WTC11 (cell line): ENCODE data around the gene STPG4. TPM values are rescaled to one million over a fixed set of nuclear protein-coding genes. Genes with fewer than 3 reads are reported as not detected.

Experiments used
- ATAC-seq: fragments of 200-7000 bp; cut with Tn5 transposase; 2 replicates; pipeline ENCODE4 v1.10.0; 2021; ENCODE audit warnings: mild to moderate bottlenecking, moderate library complexity
- CTCF ChIA-PET: fragments of 300-600 bp; sonication (Branson Sonifier 250); formaldehyde crosslinking; loops from one replicate; lab custom pipeline; 2021; ENCODE audit warnings: antibody characterized with exemption; lab: Charles Lee
- POLR2A ChIA-PET: fragments of 350-600 bp; sonication (Branson Sonifier 250); formaldehyde crosslinking; loops from one replicate; lab custom pipeline; 2021; ENCODE audit warnings: antibody characterized with exemption; lab: Charles Lee
- DNase-seq: peaks from one replicate; pipeline ENCODE4 v3.0.0; 2021; ENCODE audit warnings: low spot score
- H3K27ac Mint-ChIP-seq: 2 replicates; pipeline ENCODE4 v1.8.0; 2021; ENCODE audit warnings: mixed read lengths
- H3K27me3 Mint-ChIP-seq: 2 replicates; pipeline ENCODE4 v1.8.0; 2021; ENCODE audit warnings: low read depth, mild to moderate bottlenecking, moderate library complexity, mixed read lengths
- H3K36me3 Mint-ChIP-seq: 2 replicates; pipeline ENCODE4 v1.8.0; 2021; ENCODE audit warnings: mixed read lengths
- H3K4me1 Mint-ChIP-seq: 2 replicates; pipeline ENCODE4 v1.8.0; 2022; ENCODE audit warnings: mixed read lengths
- H3K4me3 Mint-ChIP-seq: 2 replicates; pipeline ENCODE4 v1.8.0; 2021; ENCODE audit warnings: mild to moderate bottlenecking, moderate library complexity, mixed read lengths
- H3K9me3 Mint-ChIP-seq: 2 replicates; pipeline ENCODE4 v1.8.0; 2021; ENCODE audit warnings: mixed read lengths
- ATF1 ChIP-seq: sonication (generic); formaldehyde crosslinking; IDR thresholded peaks from 2 replicates; pipeline ENCODE4 v1.8.1; 2023; ENCODE audit warnings: mild to moderate bottlenecking, moderate library complexity, missing genetic modification reagents
- CREM ChIP-seq: sonication (generic); formaldehyde crosslinking; IDR thresholded peaks from 2 replicates; pipeline ENCODE4 v1.8.1; 2022; ENCODE audit warnings: mild to moderate bottlenecking, missing genetic modification reagents, moderate library complexity
- E2F4 ChIP-seq: sonication (generic); formaldehyde crosslinking; IDR thresholded peaks from 2 replicates; pipeline ENCODE4 v1.8.1; 2022; ENCODE audit warnings: low read depth, mild to moderate bottlenecking, moderate library complexity, missing genetic modification reagents, borderline replicate concordance
- ERG ChIP-seq: fragments of 250-450 bp; sonication (Bioruptor Pico); IDR thresholded peaks from 2 replicates; pipeline ENCODE4 v1.8.0; 2021; ENCODE audit warnings: mild to moderate bottlenecking
- ESRRA ChIP-seq: sonication (generic); formaldehyde crosslinking; IDR thresholded peaks from 2 replicates; pipeline ENCODE4 v1.8.1; 2022; ENCODE audit warnings: mild to moderate bottlenecking, missing genetic modification reagents, borderline replicate concordance
- FOXP1 ChIP-seq: sonication (generic); formaldehyde crosslinking; IDR thresholded peaks from 2 replicates; pipeline ENCODE4 v1.8.0; 2022; ENCODE audit warnings: missing genetic modification reagents, mild to moderate bottlenecking, moderate library complexity, borderline replicate concordance
- KAT7 ChIP-seq: sonication (generic); formaldehyde crosslinking; IDR thresholded peaks from 2 replicates; pipeline ENCODE4 v1.8.1; 2023; ENCODE audit warnings: missing genetic modification reagents, mild to moderate bottlenecking, borderline replicate concordance
- NFATC4 ChIP-seq: fragments of 250-450 bp; sonication (Bioruptor Pico); IDR thresholded peaks from 2 replicates; pipeline ENCODE4 v1.9.0; 2021; ENCODE audit warnings: mild to moderate bottlenecking
- NFE2L1 ChIP-seq: sonication (generic); formaldehyde crosslinking; IDR thresholded peaks from 2 replicates; pipeline ENCODE4 v1.8.1; 2023; ENCODE audit warnings: missing genetic modification reagents
- NR2C2 ChIP-seq: sonication (generic); formaldehyde crosslinking; IDR thresholded peaks from 2 replicates; pipeline ENCODE4 v1.8.0; 2022; ENCODE audit warnings: mild to moderate bottlenecking, missing genetic modification reagents
- PRDM15 ChIP-seq: sonication (generic); formaldehyde crosslinking; IDR thresholded peaks from 2 replicates; pipeline ENCODE4 v1.8.0; 2022; ENCODE audit warnings: missing genetic modification reagents
- RORB ChIP-seq: fragments of 250-450 bp; sonication (Bioruptor Pico); IDR thresholded peaks from 2 replicates; pipeline ENCODE4 v1.9.0; 2021; ENCODE audit warnings: mild to moderate bottlenecking
- SMAD3 ChIP-seq: sonication (generic); formaldehyde crosslinking; IDR thresholded peaks from 2 replicates; pipeline ENCODE4 v1.8.0; 2022; ENCODE audit warnings: missing genetic modification reagents, mild to moderate bottlenecking, borderline replicate concordance
- ZNF232 ChIP-seq: sonication (generic); formaldehyde crosslinking; IDR thresholded peaks from 2 replicates; pipeline ENCODE4 v1.8.0; 2022; ENCODE audit warnings: mild to moderate bottlenecking, missing genetic modification reagents
- ZNF396 ChIP-seq: fragments of 250-450 bp; sonication (Bioruptor Pico); IDR thresholded peaks from 2 replicates; pipeline ENCODE4 v1.8.0; 2021; ENCODE audit warnings: mild to moderate bottlenecking, moderate library complexity, borderline replicate concordance
- ZNF423 ChIP-seq: fragments of 250-450 bp; sonication (Bioruptor Pico); IDR thresholded peaks from 2 replicates; pipeline ENCODE4 v2.1.2; 2022; ENCODE audit warnings: mild to moderate bottlenecking, moderate library complexity
- ZNF425 ChIP-seq: fragments of 250-450 bp; sonication (Bioruptor Pico); conservative IDR thresholded peaks from 2 replicates; pipeline ENCODE4 v1.9.0; 2021; ENCODE audit warnings: mild to moderate bottlenecking
- total RNA-seq: library from RNA; stranded (reverse); gene quantifications from 3 replicates; pipeline ENCODE4 v1.2.3, GENCODE V29; 2021

STPG4 gene
- total RNA-seq, 1 experiment from 2014 or later = not detected

GRCh38 chr2:47050021-47050760, 104.9 kb downstream of the STPG4 start (continued):
- no peak for TF ChIP-seq ERG (CRISPR knock-in tag)
- TF ChIP-seq ZNF232 = no peak
- no peak for TF ChIP-seq PRDM15
- TF ChIP-seq NFATC4 = no peak
- TF ChIP-seq KAT7 (CRISPR knock-in tag) = no peak
- TF ChIP-seq ESRRA = no peak
- TF ChIP-seq SMAD3 (CRISPR knock-in tag) = no peak
- no peak for TF ChIP-seq NR2C2 (CRISPR knock-in tag)
- no peak for TF ChIP-seq CREM (CRISPR knock-in tag)
- no peak for TF ChIP-seq ATF1 (CRISPR knock-in tag)
- no peak for TF ChIP-seq RORB (CRISPR knock-in tag)
- no peak for TF ChIP-seq ZNF396 (CRISPR knock-in tag)

GRCh38 chr2:47049502-47049901, 105.6 kb downstream of the STPG4 start:
- no peak for DNase-seq
- no peaks in the 10 kb centered on the region for H3K27me3 Mint-ChIP-seq
- H3K4me1 Mint-ChIP-seq = 0 out of 2 replicates have a peak, but pooled peaks cover 5% of the 10 kb centered on the region
- no peak for ATAC-seq
- POLR2A ChIA-PET = no interaction called here
- TF ChIP-seq E2F4 (no peak), NFE2L1 (no peak), FOXP1 (no peak), ZNF423 (no peak)
- 0 out of 2 replicates have a peak, but pooled peaks cover 2% of the 10 kb centered on the region for H3K36me3 Mint-ChIP-seq
- H3K9me3 Mint-ChIP-seq = no peaks in the 10 kb centered on the region
- CTCF ChIA-PET = interaction anchor here (0.9 to 1.2 kb wide), 5 partner anchors 12 to 222 kb away, joined by 3 read pairs; no protein-coding TSS in a partner anchor
- no peak overlapping the region for H3K27ac Mint-ChIP-seq
- H3K4me3 Mint-ChIP-seq = no peak overlapping the region

- ChIA-PET CTCF (interaction anchor here (0.9 to 1.2 kb wide), 5 partner anchors 11 to 223 kb away, joined by 3 read pairs; no protein-coding TSS in a partner anchor), POLR2A (no interaction called here)
- Mint-ChIP-seq H3K4me1 (peaks cover 6% of the 10 kb centered on the region; the same call in 1 of the 2 replicates), H3K36me3 (0 out of 2 replicates have a peak, but pooled peaks cover 2% of the 10 kb centered on the region), H3K27ac (no peak overlapping the region), H3K4me3 (no peak overlapping the region), H3K27me3 (no peaks in the 10 kb centered on the region), H3K9me3 (no peaks in the 10 kb centered on the region)
- TF ChIP-seq ZNF425 (CRISPR knock-in tag) = no peak
- DNase-seq (peak; percentile 46), ATAC-seq (peak; percentile 69)
Measured at GRCh38 chr2:47048801-47049480, 106.2 kb downstream of the STPG4 start.
